KMS-11 (cell line): ENCODE measurements around the gene OLFML1.

Experiments
- H2AFZ ChIP-seq: fragments of 200-600 bp; sonication (generic); 2 replicates; pipeline ENCODE4 v1.6.1; 2016; ENCODE audit warnings: antibody characterized with exemption, mixed run types, low read depth
- H3K27ac ChIP-seq: fragments of 200-600 bp; sonication (generic); 2 replicates; pipeline ENCODE4 v1.6.1; 2016; ENCODE audit warnings: mild to moderate bottlenecking, mixed run types
- H3K27me3 ChIP-seq: fragments of 200-600 bp; sonication (generic); 2 replicates; pipeline ENCODE4 v1.6.1; 2017; ENCODE audit warnings: mild to moderate bottlenecking, low read depth, mixed run types, moderate library complexity; ENCODE audit not compliant: insufficient read depth
- H3K36me3 ChIP-seq: fragments of 200-600 bp; sonication (generic); 2 replicates; pipeline ENCODE4 v1.6.1; 2017; ENCODE audit warnings: mild to moderate bottlenecking, mixed run types; ENCODE audit not compliant: insufficient read depth
- H3K4me1 ChIP-seq: fragments of 200-600 bp; sonication (generic); 2 replicates; pipeline ENCODE4 v1.6.1; 2016; ENCODE audit warnings: mild to moderate bottlenecking, low read depth, mixed run types; ENCODE audit not compliant: poor library complexity, severe bottlenecking
- H3K4me2 ChIP-seq: fragments of 200-600 bp; sonication (generic); 2 replicates; pipeline ENCODE4 v1.7.0; 2016; ENCODE audit warnings: mild to moderate bottlenecking, mixed run types
- H3K4me3 ChIP-seq: fragments of 200-600 bp; sonication (generic); IDR thresholded peaks from 2 replicates; pipeline ENCODE4 v1.6.1; 2017; ENCODE audit warnings: low read depth, low read length, mixed read lengths; ENCODE audit not compliant: insufficient read depth
- H3K79me2 ChIP-seq: fragments of 200-600 bp; sonication (generic); 2 replicates; pipeline ENCODE4 v1.6.1; 2016; ENCODE audit warnings: low read depth, mixed run types; ENCODE audit not compliant: insufficient read depth
- H3K9ac ChIP-seq: fragments of 200-600 bp; sonication (generic); 2 replicates; pipeline ENCODE4 v1.6.1; 2016; ENCODE audit warnings: mild to moderate bottlenecking, mixed run types
- H4K20me1 ChIP-seq: fragments of 200-600 bp; sonication (generic); 2 replicates; pipeline ENCODE4 v1.6.1; 2016; ENCODE audit warnings: mild to moderate bottlenecking, mixed run types; ENCODE audit not compliant: insufficient read depth
- TF ChIP-seq, protein P1 (sequence below): fragments of 200-600 bp; sonication (generic); conservative IDR thresholded peaks from 2 replicates; pipeline ENCODE4 v1.6.1; 2017; ENCODE audit warnings: low read depth, mild to moderate bottlenecking, antibody characterized with exemption, low read length, moderate library complexity, mixed read lengths

The OLFML1 gene

GRCh38 chr11:7439746-7440320 lies 45.5 kb upstream of the OLFML1 start:
- TF ChIP-seq, protein P1, sequence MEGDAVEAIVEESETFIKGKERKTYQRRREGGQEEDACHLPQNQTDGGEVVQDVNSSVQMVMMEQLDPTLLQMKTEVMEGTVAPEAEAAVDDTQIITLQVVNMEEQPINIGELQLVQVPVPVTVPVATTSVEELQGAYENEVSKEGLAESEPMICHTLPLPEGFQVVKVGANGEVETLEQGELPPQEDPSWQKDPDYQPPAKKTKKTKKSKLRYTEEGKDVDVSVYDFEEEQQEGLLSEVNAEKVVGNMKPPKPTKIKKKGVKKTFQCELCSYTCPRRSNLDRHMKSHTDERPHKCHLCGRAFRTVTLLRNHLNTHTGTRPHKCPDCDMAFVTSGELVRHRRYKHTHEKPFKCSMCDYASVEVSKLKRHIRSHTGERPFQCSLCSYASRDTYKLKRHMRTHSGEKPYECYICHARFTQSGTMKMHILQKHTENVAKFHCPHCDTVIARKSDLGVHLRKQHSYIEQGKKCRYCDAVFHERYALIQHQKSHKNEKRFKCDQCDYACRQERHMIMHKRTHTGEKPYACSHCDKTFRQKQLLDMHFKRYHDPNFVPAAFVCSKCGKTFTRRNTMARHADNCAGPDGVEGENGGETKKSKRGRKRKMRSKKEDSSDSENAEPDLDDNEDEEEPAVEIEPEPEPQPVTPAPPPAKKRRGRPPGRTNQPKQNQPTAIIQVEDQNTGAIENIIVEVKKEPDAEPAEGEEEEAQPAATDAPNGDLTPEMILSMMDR = no peak
- no peak overlapping the region for H3K4me2 ChIP-seq

DNA sequence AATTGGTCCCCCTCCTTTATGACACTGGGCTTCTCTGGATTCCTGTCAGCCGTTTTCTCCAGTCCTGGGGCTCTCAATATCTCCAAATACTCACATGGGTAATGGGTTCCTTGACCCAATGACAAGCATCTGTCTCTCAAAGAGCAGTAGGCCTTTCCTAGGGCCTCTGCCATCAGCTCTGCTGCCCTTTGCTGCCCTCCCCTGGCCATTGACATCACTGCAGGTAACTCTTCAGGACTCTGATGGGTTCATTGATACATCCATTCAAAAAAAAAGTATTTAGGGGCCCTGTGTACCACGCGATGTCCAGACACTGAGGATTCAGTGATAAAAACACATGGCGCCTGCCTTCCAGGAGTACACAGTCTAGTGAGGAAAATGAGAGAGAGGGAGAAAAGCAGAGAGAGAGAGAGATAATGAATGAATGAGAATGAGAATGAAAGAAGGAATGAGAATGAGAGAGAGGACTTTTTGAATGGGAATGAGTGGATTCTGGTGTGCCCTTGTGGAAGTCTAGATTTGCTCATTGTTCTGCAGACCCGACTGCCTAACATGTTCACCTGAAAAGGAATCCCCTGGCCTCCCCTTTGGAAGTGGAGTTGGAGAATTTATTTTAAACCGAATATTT lies 42.6 kb upstream of the OLFML1 start:
- Histone ChIP-seq H3K27ac (no peak overlapping the region), H2AFZ (no peak overlapping the region), H3K9ac (no peak overlapping the region), H3K4me3 (no peak overlapping the region), H3K79me2 (no peaks in the 10 kb centered on the region), H3K4me2 (no peak overlapping the region), H4K20me1 (no peaks in the 10 kb centered on the region), H3K36me3 (no peaks in the 10 kb centered on the region), H3K4me1 (no peaks in the 10 kb centered on the region), H3K27me3 (no peaks in the 10 kb centered on the region)
- TF ChIP-seq, protein P1 = peak; percentile 85

More at GRCh38 chr11:7439746-7440320, 45.5 kb upstream of the OLFML1 start:
- Histone ChIP-seq H3K27me3 (no peaks in the 10 kb centered on the region), H3K9ac (no peak overlapping the region), H3K4me3 (no peak overlapping the region), H2AFZ (no peak overlapping the region), H3K79me2 (no peaks in the 10 kb centered on the region), H3K27ac (no peak overlapping the region), H4K20me1 (no peaks in the 10 kb centered on the region), H3K4me1 (no peaks in the 10 kb centered on the region), H3K36me3 (no peaks in the 10 kb centered on the region)

DNA sequence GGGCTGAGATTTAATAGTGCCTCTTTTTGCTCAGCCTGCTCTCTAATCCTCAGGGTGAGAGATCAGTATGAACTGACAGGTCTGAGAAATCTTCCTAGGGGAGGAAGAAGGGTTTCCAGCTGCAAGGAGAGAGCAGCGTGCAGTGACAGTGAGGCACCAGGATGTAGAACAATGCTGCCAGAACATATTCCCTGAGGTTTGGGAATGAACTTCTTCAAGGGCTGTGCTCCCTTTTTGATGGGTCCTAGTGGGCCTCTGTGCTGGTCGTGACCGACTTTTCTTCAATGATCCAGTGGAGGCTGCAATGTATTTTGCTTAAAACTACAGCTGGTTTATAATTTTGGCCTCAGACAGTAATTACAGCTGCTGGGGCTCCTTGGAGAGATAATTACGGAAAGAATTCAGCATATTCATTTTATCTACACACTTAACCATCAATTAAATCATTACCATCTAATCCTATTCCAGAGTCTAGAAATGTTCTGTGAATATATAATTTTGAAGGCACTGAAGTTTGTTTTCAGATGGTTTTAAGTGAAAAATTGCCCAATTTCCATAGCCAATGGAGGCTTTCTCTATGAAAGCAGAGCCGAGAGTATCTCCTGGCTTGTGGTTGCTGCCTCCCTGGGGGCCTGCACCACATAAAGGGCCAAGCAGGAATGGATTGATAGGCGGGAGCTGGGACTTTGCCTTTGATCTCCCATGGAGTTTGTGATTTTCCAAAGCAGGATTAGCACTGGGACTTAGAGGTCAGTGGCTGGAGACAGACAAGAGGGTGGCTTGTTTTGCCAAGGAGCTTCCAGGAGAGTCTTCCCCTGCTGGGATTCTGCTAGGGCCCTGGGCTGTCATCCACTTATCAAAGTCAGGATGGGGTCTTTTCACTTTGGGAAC lies 41.0 kb upstream of the OLFML1 start:
- no peak overlapping the region for H3K4me2 ChIP-seq
- no peak overlapping the region for H3K9ac ChIP-seq
- no peaks in the 10 kb centered on the region for H3K79me2 ChIP-seq
- H4K20me1 ChIP-seq = no peaks in the 10 kb centered on the region
- TF ChIP-seq, protein P1 = no peak
- H3K36me3 ChIP-seq = no peaks in the 10 kb centered on the region
- H2AFZ ChIP-seq = no peak overlapping the region
- H3K27ac ChIP-seq = no peak overlapping the region
- H3K4me1 ChIP-seq = no peaks in the 10 kb centered on the region
- no peak overlapping the region for H3K4me3 ChIP-seq
- no peaks in the 10 kb centered on the region for H3K27me3 ChIP-seq

- Histone ChIP-seq H3K27me3 (no peaks in the 10 kb centered on the region), H3K4me1 (no peaks in the 10 kb centered on the region), H3K9ac (no peak overlapping the region), H3K4me3 (no peak overlapping the region), H3K36me3 (no peaks in the 10 kb centered on the region), H3K79me2 (no peaks in the 10 kb centered on the region), H3K4me2 (no peak overlapping the region), H3K27ac (no peak overlapping the region), H4K20me1 (no peaks in the 10 kb centered on the region), H2AFZ (no peak overlapping the region)
- TF ChIP-seq, protein P1 = no peak
Measured at GRCh38 chr11:7445564-7445963, 39.7 kb upstream of the OLFML1 start.
